BLaER1 (cell line): ENCODE results near the gene LDB2.
"Not testable (repeated sequence)": the region's sequence is repeated elsewhere in the genome, so short reads cannot be mapped to it uniquely, and the experiment has no call there.

Experiments
- H3K27ac ChIP-seq: shearing (Covaris generic); formaldehyde crosslinking; 2 replicates; pipeline ENCODE4 v1.8.1; 2022
- H3K27me3 ChIP-seq: shearing (Covaris generic); formaldehyde crosslinking; 2 replicates; pipeline ENCODE4 v1.8.1; 2022
- H3K36me3 ChIP-seq: shearing (Covaris generic); formaldehyde crosslinking; 2 replicates; pipeline ENCODE4 v1.8.1; 2022
- H3K4me1 ChIP-seq: shearing (Covaris generic); formaldehyde crosslinking; 2 replicates; pipeline ENCODE4 v1.8.1; 2022
- H3K4me2 ChIP-seq: shearing (Covaris generic); formaldehyde crosslinking; 2 replicates; pipeline ENCODE4 v1.8.1; 2022
- H3K4me3 ChIP-seq: shearing (Covaris generic); formaldehyde crosslinking; 2 replicates; pipeline ENCODE4 v1.8.1; 2022
- H3K9ac ChIP-seq: shearing (Covaris generic); formaldehyde crosslinking; 2 replicates; pipeline ENCODE4 v1.8.1; 2022
- H3K9me3 ChIP-seq: shearing (Covaris generic); formaldehyde crosslinking; 2 replicates; pipeline ENCODE4 v1.8.1; 2022
- H4K20me1 ChIP-seq: shearing (Covaris generic); formaldehyde crosslinking; 2 replicates; pipeline ENCODE4 v1.8.1; 2022
- Cebpa-rat ChIP-seq: shearing (Covaris generic); IDR thresholded peaks from 2 replicates; pipeline ENCODE4 v1.8.1; 2022

The LDB2 gene

GRCh38 chr4:16897991-16898827 is at the start of gene LDB2:
TSS of gene LDB2 (minus strand) at chr4:16898645.
- Histone ChIP-seq H3K27me3 (no peaks in the 10 kb centered on the region), H3K4me1 (peaks cover 13% of the 10 kb centered on the region), H3K9ac (no peak within 1 kb of the TSS), H3K36me3 (no peaks in the 10 kb centered on the region), H4K20me1 (no peaks in the 10 kb centered on the region), H3K27ac (no peak within 1 kb of the TSS), H3K4me3 (no peak within 1 kb of the TSS), H3K4me2 (no peak within 1 kb of the TSS), H3K9me3 (no peaks in the 10 kb centered on the region)
- no peak for TF ChIP-seq Cebpa-rat

GRCh38 chr4:16942491-16942890 is 44.0 kb upstream of the LDB2 start:
- Histone ChIP-seq H4K20me1 (no peaks in the 10 kb centered on the region), H3K36me3 (no peaks in the 10 kb centered on the region), H3K4me3 (no peak overlapping the region), H3K9ac (no peak overlapping the region), H3K27ac (no peak overlapping the region), H3K9me3 (no peaks in the 10 kb centered on the region), H3K4me1 (no peaks in the 10 kb centered on the region), H3K4me2 (no peak overlapping the region), H3K27me3 (no peaks in the 10 kb centered on the region)
- TF ChIP-seq Cebpa-rat, result no peak

GRCh38 chr4:16939178-16939577 is 40.7 kb upstream of the LDB2 start:
- no peak for TF ChIP-seq Cebpa-rat

GRCh38 chr4:16938512-16939040 is 40.1 kb upstream of the LDB2 start:
- Histone ChIP-seq H3K36me3 (no peaks in the 10 kb centered on the region), H3K27me3 (no peaks in the 10 kb centered on the region), H3K4me3 (no peak overlapping the region), H4K20me1 (no peaks in the 10 kb centered on the region), H3K27ac (no peak overlapping the region), H3K4me2 (no peak overlapping the region), H3K4me1 (no peaks in the 10 kb centered on the region), H3K9me3 (no peaks in the 10 kb centered on the region), H3K9ac (no peak overlapping the region)
- no peak for TF ChIP-seq Cebpa-rat

More at GRCh38 chr4:16939178-16939577, 40.7 kb upstream of the LDB2 start:
- Histone ChIP-seq H4K20me1 (no peaks in the 10 kb centered on the region), H3K27me3 (no peaks in the 10 kb centered on the region), H3K9ac (no peak overlapping the region), H3K4me1 (no peaks in the 10 kb centered on the region), H3K9me3 (no peaks in the 10 kb centered on the region), H3K4me2 (no peak overlapping the region), H3K36me3 (no peaks in the 10 kb centered on the region), H3K4me3 (no peak overlapping the region), H3K27ac (no peak overlapping the region)

- H3K36me3 ChIP-seq, result no peaks in the 10 kb centered on the region
- H4K20me1 ChIP-seq, result no peaks in the 10 kb centered on the region
- no peaks in the 10 kb centered on the region for H3K27me3 ChIP-seq
- H3K4me1 ChIP-seq, result no peaks in the 10 kb centered on the region
- no peak overlapping the region for H3K4me2 ChIP-seq
- no peaks in the 10 kb centered on the region for H3K9me3 ChIP-seq
- no peak overlapping the region for H3K4me3 ChIP-seq
- H3K27ac ChIP-seq, result no peak overlapping the region
- TF ChIP-seq Cebpa-rat, result no peak
- H3K9ac ChIP-seq, result no peak overlapping the region
Measured at GRCh38 chr4:16931339-16932305, 33.2 kb upstream of the LDB2 start.

- H3K4me3 ChIP-seq, result no peak overlapping the region
- H3K9ac ChIP-seq, result no peak overlapping the region
- no peaks in the 10 kb centered on the region for H3K9me3 ChIP-seq
- H3K4me2 ChIP-seq, result peak overlapping the region; percentile 17; the same call in 1 of the 2 replicates
- no peaks in the 10 kb centered on the region for H4K20me1 ChIP-seq
- no peaks in the 10 kb centered on the region for H3K27me3 ChIP-seq
- no peaks in the 10 kb centered on the region for H3K36me3 ChIP-seq
- no peak overlapping the region for H3K27ac ChIP-seq
- no peak for TF ChIP-seq Cebpa-rat
- H3K4me1 ChIP-seq, result peaks cover 5% of the 10 kb centered on the region
Measured at GRCh38 chr4:16926214-16926613, 27.8 kb upstream of the LDB2 start.

GRCh38 chr4:16918716-16919115 is 20.3 kb upstream of the LDB2 start:
- H3K4me1 ChIP-seq, H3K4me2 ChIP-seq, H3K27ac ChIP-seq, H3K36me3 ChIP-seq, H4K20me1 ChIP-seq, H3K9ac ChIP-seq, H3K9me3 ChIP-seq, H3K4me3 ChIP-seq, H3K27me3 ChIP-seq: not testable (repeated sequence)

GRCh38 chr4:16916719-16917337 is 18.4 kb upstream of the LDB2 start:
- Histone ChIP-seq H3K27ac (no peak overlapping the region), H3K4me2 (no peak overlapping the region), H4K20me1 (no peaks in the 10 kb centered on the region), H3K4me3 (no peak overlapping the region), H3K4me1 (no peaks in the 10 kb centered on the region), H3K36me3 (no peaks in the 10 kb centered on the region), H3K27me3 (no peaks in the 10 kb centered on the region), H3K9ac (no peak overlapping the region), H3K9me3 (no peaks in the 10 kb centered on the region)
- no peak for TF ChIP-seq Cebpa-rat

- Histone ChIP-seq H3K36me3 (no peaks in the 10 kb centered on the region), H3K9me3 (no peaks in the 10 kb centered on the region), H3K27ac (no peak overlapping the region), H3K27me3 (no peaks in the 10 kb centered on the region), H3K9ac (no peak overlapping the region), H3K4me2 (no peak overlapping the region), H3K4me1 (no peaks in the 10 kb centered on the region), H4K20me1 (no peaks in the 10 kb centered on the region), H3K4me3 (no peak overlapping the region)
- no peak for TF ChIP-seq Cebpa-rat
Measured at GRCh38 chr4:16916031-16916430, 17.6 kb upstream of the LDB2 start.
